Tibial nerve (tissue), 4 donors: ENCODE data around the gene AMOTL1.

Experiments used
- CTCF ChIP-seq, 5 experiments: fragments of 200-600 bp in 3 of 5; fragments of 450-650 bp in 2 of 5; sonication (generic) in 3 of 5; IDR thresholded peaks; one replicate each; pipeline ENCODE4 v1.5.1; 2016 to 2019; ENCODE audit warnings: antibody characterized with exemption in 5 of 5, mild to moderate bottlenecking in 3 of 5, moderate library complexity in 2 of 5
- EP300 ChIP-seq, 2 donors: sonication (generic); formaldehyde crosslinking; IDR thresholded peaks; one replicate each; pipeline ENCODE4 v1.6.1; 2017; ENCODE audit warnings: antibody characterized with exemption in 2 of 2, mild to moderate bottlenecking in 1 of 2

- TF ChIP-seq CTCF (IDR thresholded peaks at IDR 0.05) (no peak), EP300 (IDR thresholded peaks at IDR 0.05) (no peak)
Observed at GRCh38 chr11:94825031-94825430, 56.9 kb downstream of the AMOTL1 start.
